NCI-H1105 (cell line): Measurements from ENCODE around the gene CA5B.
"Not testable (repeated sequence)": the region's sequence is repeated elsewhere in the genome, so short reads cannot be mapped to it uniquely, and the experiment has no call there.

Source experiments
- DNase-seq: peaks from one replicate; lab custom pipeline; 2025; lab: John Stamatoyannopoulos, UW

CA5B gene

DNA sequence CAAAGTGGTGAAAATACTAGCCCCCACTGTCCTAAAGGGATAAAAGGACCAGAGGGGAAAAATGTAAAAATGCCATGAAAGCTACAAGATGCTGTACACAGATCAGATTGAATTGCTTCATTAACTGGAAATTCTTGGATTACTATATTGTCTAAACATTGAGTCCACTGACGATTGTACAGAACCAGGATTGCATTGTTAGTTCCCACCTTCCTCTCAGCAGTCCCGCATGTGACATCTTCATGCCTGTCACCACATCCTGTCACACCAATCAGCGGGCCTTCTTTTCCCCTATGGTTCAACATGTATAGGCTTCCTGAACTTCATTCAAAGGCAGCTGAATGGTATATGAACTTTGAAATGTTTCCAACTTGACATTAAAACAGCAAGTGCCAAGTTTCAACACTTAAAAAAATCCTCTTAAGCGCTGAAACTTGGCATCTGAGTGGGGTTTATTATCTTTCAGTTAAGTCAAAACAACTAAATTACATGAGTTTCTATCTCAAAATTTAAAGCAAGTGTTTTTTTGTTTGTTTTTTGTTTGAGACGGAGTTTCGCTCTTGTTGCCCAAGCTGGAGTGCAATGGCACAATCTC is 76.8 kb downstream of the CA5B start:
- no peak for DNase-seq

GRCh38 chrX:15815779-15816437 is 77.8 kb downstream of the CA5B start:
- no peak for DNase-seq

GRCh38 chrX:15816438-15816809 is 78.4 kb downstream of the CA5B start:
- DNase-seq = no peak

DNA sequence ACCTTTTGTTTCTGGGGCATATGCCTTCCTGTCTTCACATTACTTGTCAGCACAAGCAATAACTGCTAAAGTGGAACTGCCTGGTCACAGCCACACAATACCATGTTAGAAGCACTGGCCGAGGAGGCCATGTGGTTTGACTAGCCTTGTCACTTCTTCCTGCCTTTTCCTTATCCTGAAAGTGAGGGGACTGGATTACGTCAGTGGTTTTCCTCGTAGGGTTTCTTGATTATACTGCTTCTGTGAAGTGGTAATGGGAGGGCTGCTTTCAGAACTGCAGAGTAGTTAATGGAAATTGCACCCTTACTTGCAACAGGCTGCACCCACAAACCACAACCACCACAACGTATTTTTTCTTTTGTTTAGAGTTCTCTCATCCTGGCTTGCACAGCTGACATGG is 78.8 kb downstream of the CA5B start:
- no peak for DNase-seq

- DNase-seq = no peak
Observed at GRCh38 chrX:15820106-15821073, 82.3 kb downstream of the CA5B start.

DNA sequence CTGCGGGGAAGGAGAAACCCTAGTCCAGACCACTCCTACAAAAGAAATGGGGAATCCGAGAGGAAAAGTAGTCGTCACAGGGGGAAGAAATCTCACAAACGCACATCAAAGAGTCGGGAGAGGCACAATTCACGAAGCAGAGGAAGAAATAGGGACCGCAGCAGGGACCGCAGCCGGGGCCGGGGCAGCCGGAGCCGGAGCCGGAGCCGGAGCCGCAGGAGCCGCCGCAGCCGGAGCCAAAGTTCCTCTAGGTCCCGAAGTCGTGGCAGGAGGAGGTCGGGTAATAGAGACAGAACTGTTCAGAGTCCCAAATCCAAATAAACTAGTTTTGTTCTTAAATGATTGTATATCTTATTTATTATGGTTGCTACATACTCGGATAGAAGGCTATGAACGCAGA is 84.9 kb downstream of the CA5B start:
- no peak for DNase-seq

- DNase-seq = no peak
Observed at GRCh38 chrX:15825936-15826335, 87.9 kb downstream of the CA5B start.

GRCh38 chrX:15829217-15829616 is 91.1 kb downstream of the CA5B start:
- DNase-seq = no peak

- not testable (repeated sequence) for DNase-seq
Observed at GRCh38 chrX:15831347-15831746, 93.3 kb downstream of the CA5B start.

GRCh38 chrX:15834053-15834452 is 96.0 kb downstream of the CA5B start:
- DNase-seq = no peak

DNA sequence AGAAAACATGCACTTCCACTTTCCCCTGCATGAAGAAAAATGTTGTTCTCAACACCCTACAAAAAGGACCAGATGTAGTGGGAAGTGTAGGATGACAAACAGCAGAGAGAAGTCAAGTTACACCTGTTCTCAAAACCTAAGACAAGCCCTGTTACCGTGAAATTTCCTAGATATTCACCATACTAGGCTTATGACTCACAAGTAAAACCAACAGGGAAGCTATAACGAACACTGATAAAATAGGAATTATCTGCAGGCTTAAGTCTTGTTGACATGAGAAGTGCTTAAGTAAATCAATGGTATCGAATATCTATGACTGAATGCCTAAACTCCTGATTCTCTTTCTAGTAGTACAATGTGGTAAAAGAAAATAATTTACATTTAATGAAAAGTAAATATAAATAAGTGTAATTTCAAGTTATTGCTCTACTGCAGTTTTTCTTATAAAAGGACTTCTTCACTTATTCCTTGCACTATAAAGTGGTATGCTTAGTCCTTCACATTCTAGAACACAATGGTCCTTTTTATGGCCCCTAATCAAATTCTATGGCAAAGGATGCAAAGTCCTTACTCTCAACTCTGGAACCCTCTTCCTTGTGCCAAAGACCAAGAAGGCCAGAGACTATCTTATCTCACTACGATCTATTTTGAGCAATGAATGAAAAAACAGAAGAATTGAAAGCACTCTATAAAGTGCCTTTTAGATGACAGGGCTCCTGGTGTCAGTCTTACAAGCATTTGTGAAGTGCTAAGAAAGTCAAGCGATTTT is 96.9 kb downstream of the CA5B start:
- DNase-seq = no peak
